ENCODE data around the gene RNASEH2A. TPM values are rescaled to one million over a fixed set of nuclear protein-coding genes. Genes with fewer than 3 reads are reported as not detected.

The RNASEH2A gene
- total RNA-seq (10 to 100 TPM in 6 of 7 donors, 1 to 10 TPM in 1; 9.8 to 15.9 (median 11.7) TPM), polyA plus RNA-seq (10 to 100 TPM in 2 of 3 donors, 1 to 10 TPM in 1; 4.4 to 12.2 (median 11.4) TPM)
- long read RNA-seq, donor 1, transcript RNASEH2A-201 (8 exons, 2,753 nt), result major isoform, 19 of 24 reads
- long read RNA-seq, donor 1, partial matches to known transcripts, result 0 of 24 reads
- long read RNA-seq, donor 1, other reads (novel, unspliced or antisense), result 0 of 24 reads
- long read RNA-seq, donor 2, transcript RNASEH2A-201 (8 exons, 2,753 nt), result major isoform, 11 of 13 reads
- long read RNA-seq, donor 2, partial matches to known transcripts, result 0 of 13 reads
- long read RNA-seq, donor 2, other reads (novel, unspliced or antisense), result 0 of 13 reads

DNA sequence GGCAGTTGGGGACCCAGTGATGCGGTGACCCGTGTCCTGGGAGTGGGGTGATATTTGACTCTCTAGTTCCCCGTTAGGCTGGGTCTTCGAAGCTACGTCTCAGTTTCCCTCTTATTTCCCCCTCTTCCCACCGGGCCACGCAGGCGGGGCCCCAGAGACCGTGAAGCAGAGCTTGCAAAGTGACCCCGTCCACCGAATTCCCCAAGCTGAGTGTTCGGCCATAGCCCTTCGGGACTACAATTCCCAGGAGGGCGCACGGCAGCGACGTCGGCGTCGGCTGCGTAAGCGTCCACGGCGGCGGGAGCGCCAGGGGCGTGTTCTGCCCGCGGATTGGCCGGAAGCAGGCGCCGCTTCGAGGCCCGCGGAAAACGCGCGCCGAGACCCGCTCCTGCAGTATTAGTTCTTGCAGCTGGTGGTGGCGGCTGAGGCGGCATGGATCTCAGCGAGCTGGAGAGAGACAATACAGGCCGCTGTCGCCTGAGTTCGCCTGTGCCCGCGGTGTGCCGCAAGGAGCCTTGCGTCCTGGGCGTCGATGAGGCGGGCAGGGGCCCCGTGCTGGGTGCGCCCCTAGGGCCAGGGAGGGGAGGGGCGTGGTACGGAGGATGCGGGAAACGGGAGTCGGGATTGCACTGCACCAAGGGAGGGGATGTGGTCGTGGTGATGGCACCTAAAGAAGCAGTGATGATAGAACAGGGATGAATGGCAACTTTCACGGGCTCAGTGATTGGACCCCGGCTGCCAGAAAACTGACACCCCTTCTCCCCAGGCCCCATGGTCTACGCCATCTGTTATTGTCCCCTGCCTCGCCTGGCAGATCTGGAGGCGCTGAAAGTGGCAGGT is at the start of gene RNASEH2A:
Gene RNASEH2A (plus strand): TSS at position 343 of the 840 bp plus-strand sequence. CDS start 90 bp downstream, at position 433.
- no peaks in the 10 kb centered on the region for H3K9me3 ChIP-seq
- peaks cover 0 to 14% (median 0%) of the 10 kb centered on the region in 7 donors for H3K27me3 ChIP-seq (replicated peaks in 1 of 7)
- intact Hi-C loops (cut with DNase I; ENCODE audit: low total_unique reads), result loop anchor here (5.0 kb wide), 1 partner anchor 34 kb away; no protein-coding TSS in a partner anchor
- H3K4me1 ChIP-seq, result peaks cover 13 to 36% (median 27%) of the 10 kb centered on the region in 6 donors
- 3 to 6% (median 4%) methylated on average over 61 to 66 of the region's 66 CpGs for WGBS, 5 donors
- TF ChIP-seq CTCF (IDR thresholded peaks at IDR 0.05 in 8 of 11, conservative IDR thresholded peaks at IDR 0.05 in 3 of 11) (peak in 5 of 11 experiments; percentile 15 to 44 (median 40)), POLR2A (IDR thresholded peaks at IDR 0.05) (no peak), POLR2AphosphoS5 (IDR thresholded peaks at IDR 0.05) (peak; percentile 86 to 94 (median 87))
- H3K27ac ChIP-seq, result peak within 1 kb of the TSS; percentile 3 to 83 (median 71)
- H3K36me3 ChIP-seq, result peaks cover 0 to 38% (median 3%) of the 10 kb centered on the region in 6 donors
- peak within 1 kb of the TSS; percentile 57 to 82 (median 67) for H3K4me3 ChIP-seq
- DNase-seq, result peak; percentile 98

- H3K4me1 ChIP-seq, result peaks cover 0 to 22% (median 15%) of the 10 kb centered on the region in 6 donors
These were observed 48.7 kb upstream of the RNASEH2A start for GRCh38 chr19:12757544-12758274.

GRCh38 chr19:12759686-12760085 is 46.7 kb upstream of the RNASEH2A start:
- Histone ChIP-seq H3K4me3 (no peak overlapping the region), H3K27me3 (replicated peaks in 1 of 7) (peaks cover 0 to 32% (median 0%) of the 10 kb centered on the region in 7 donors), H3K9me3 (peaks cover 0 to 4% (median 0%) of the 10 kb centered on the region in 8 donors), H3K4me1 (peaks cover 0 to 22% (median 15%) of the 10 kb centered on the region in 6 donors), H3K27ac (no peak overlapping the region), H3K36me3 (peaks cover 0 to 23% (median 10%) of the 10 kb centered on the region in 6 donors)
- DNase-seq, result no peak
- intact Hi-C loops (cut with DNase I; ENCODE audit: low total_unique reads), result loop anchor here (5.0 kb wide), 3 partner anchors 38 to 88 kb away; no protein-coding TSS in a partner anchor
- WGBS, 5 donors, result 89 to 97% (median 95%) methylated on average over 6 of the region's 6 CpGs
- TF ChIP-seq POLR2AphosphoS5 (IDR thresholded peaks at IDR 0.05) (no peak), CTCF (IDR thresholded peaks at IDR 0.05 in 8 of 11, conservative IDR thresholded peaks at IDR 0.05 in 3 of 11) (no peak), POLR2A (IDR thresholded peaks at IDR 0.05) (no peak)

More at GRCh38 chr19:12757544-12758274, 48.7 kb upstream of the RNASEH2A start:
- DNase-seq, result peak; percentile 92
- H3K36me3 ChIP-seq, result peaks cover 0 to 4% (median 0%) of the 10 kb centered on the region in 6 donors
- intact Hi-C loops (cut with DNase I; ENCODE audit: low total_unique reads), result loop anchor here (5.0 kb wide), 1 partner anchor 40 kb away; no protein-coding TSS in a partner anchor
- 10 to 18% (median 10%) methylated on average over 43 to 60 of the region's 60 CpGs for WGBS, 5 donors
- peak overlapping the region in 4 of 8 donors; percentile 7 to 50 (median 40) for H3K27ac ChIP-seq
- H3K9me3 ChIP-seq, result no peaks in the 10 kb centered on the region
- H3K27me3 ChIP-seq (replicated peaks in 1 of 7), result peaks cover 0 to 52% (median 0%) of the 10 kb centered on the region in 7 donors
- TF ChIP-seq CTCF (IDR thresholded peaks at IDR 0.05 in 8 of 11, conservative IDR thresholded peaks at IDR 0.05 in 3 of 11) (peak; percentile 74 to 97 (median 94)), POLR2AphosphoS5 (IDR thresholded peaks at IDR 0.05) (peak; percentile 15 to 72 (median 31)), POLR2A (IDR thresholded peaks at IDR 0.05) (no peak)
- peak overlapping the region in 7 of 8 donors; percentile 16 to 64 (median 29) for H3K4me3 ChIP-seq
